SK-N-SH treated with all-trans-retinoic acid at 6 μM for 48 hours (cell line): Measurements from ENCODE around the gene GARIN5A.

Source experiments
- ATAC-seq: fragments of 200-7000 bp; cut with Tn5 transposase; 3 replicates; pipeline ENCODE4 v1.9.1; 2020; ENCODE audit warnings: mild to moderate bottlenecking, moderate library complexity
- ARNTL ChIP-seq: fragments of 450-650 bp; formaldehyde crosslinking; IDR thresholded peaks from 2 replicates; pipeline ENCODE4 v1.5.0; 2020; ENCODE audit warnings: low read depth, mild to moderate bottlenecking, moderate library complexity, borderline replicate concordance
- BACH2 ChIP-seq: fragments of 250-450 bp; sonication (Bioruptor Pico); IDR thresholded peaks from 2 replicates; pipeline ENCODE4 v1.9.0; 2021; ENCODE audit warnings: mild to moderate bottlenecking, borderline replicate concordance
- CREB5 ChIP-seq: fragments of 250-450 bp; sonication (Bioruptor Pico); IDR thresholded peaks from 2 replicates; pipeline ENCODE4 v1.5.1; 2020; ENCODE audit warnings: low read depth, mild to moderate bottlenecking, moderate library complexity
- CSDC2 ChIP-seq: fragments of 250-450 bp; sonication (Bioruptor Pico); IDR thresholded peaks from 2 replicates; pipeline ENCODE4 v1.5.0; 2020; ENCODE audit warnings: mild to moderate bottlenecking, moderate library complexity
- ESRRG ChIP-seq: fragments of 250-450 bp; sonication (Bioruptor Pico); IDR thresholded peaks from 2 replicates; pipeline ENCODE4 v1.6.1; 2021; ENCODE audit warnings: mild to moderate bottlenecking
- GLIS3 ChIP-seq: fragments of 250-450 bp; sonication (Bioruptor Pico); IDR thresholded peaks from 2 replicates; pipeline ENCODE4 v1.5.0; 2020; ENCODE audit warnings: mild to moderate bottlenecking, moderate library complexity
- OSR1 ChIP-seq: fragments of 250-450 bp; sonication (Bioruptor Pico); IDR thresholded peaks from 2 replicates; pipeline ENCODE4 v1.8.0; 2022; ENCODE audit warnings: moderate library complexity, mild to moderate bottlenecking, inconsistent platforms
- PATZ1 ChIP-seq: fragments of 250-450 bp; sonication (Bioruptor Pico); IDR thresholded peaks from 2 replicates; pipeline ENCODE4 v1.8.0; 2020; ENCODE audit warnings: mild to moderate bottlenecking, moderate library complexity, borderline replicate concordance
- POU6F1 ChIP-seq: fragments of 250-450 bp; sonication (Bioruptor Pico); IDR thresholded peaks from 2 replicates; pipeline ENCODE4 v1.8.0; 2021; ENCODE audit warnings: low read depth, mild to moderate bottlenecking, moderate library complexity, borderline replicate concordance
- PPARA ChIP-seq: fragments of 250-450 bp; sonication (Bioruptor Pico); IDR thresholded peaks from 2 replicates; pipeline ENCODE4 v1.5.0; 2020; ENCODE audit warnings: mild to moderate bottlenecking, borderline replicate concordance
- RARB ChIP-seq: fragments of 250-450 bp; sonication (Bioruptor Pico); IDR thresholded peaks from 2 replicates; pipeline ENCODE4 v1.8.0; 2021; ENCODE audit warnings: mild to moderate bottlenecking, moderate library complexity
- SNAI2 ChIP-seq: fragments of 250-450 bp; sonication (Bioruptor Pico); IDR thresholded peaks from 2 replicates; pipeline ENCODE4 v1.5.0; 2020; ENCODE audit warnings: mild to moderate bottlenecking, moderate library complexity
- TCF4 ChIP-seq: fragments of 250-450 bp; sonication (Bioruptor Pico); IDR thresholded peaks from 2 replicates; pipeline ENCODE4 v1.8.0; 2021; ENCODE audit warnings: mild to moderate bottlenecking, moderate library complexity, borderline replicate concordance
- TOX ChIP-seq: fragments of 250-450 bp; sonication (Bioruptor Pico); IDR thresholded peaks from 2 replicates; pipeline ENCODE4 v1.8.0; 2021; ENCODE audit warnings: mild to moderate bottlenecking, moderate library complexity, borderline replicate concordance
- TSHZ2 ChIP-seq: fragments of 250-450 bp; sonication (Bioruptor Pico); IDR thresholded peaks from 2 replicates; pipeline ENCODE4 v1.5.0; 2020; ENCODE audit warnings: mild to moderate bottlenecking, moderate library complexity
- ZC3H10 ChIP-seq: fragments of 250-450 bp; sonication (Bioruptor Pico); IDR thresholded peaks from 2 replicates; pipeline ENCODE4 v1.5.1; 2021; ENCODE audit warnings: mild to moderate bottlenecking, moderate library complexity
- ZFP3 ChIP-seq: fragments of 250-450 bp; sonication (Bioruptor Pico); IDR thresholded peaks from 2 replicates; pipeline ENCODE4 v1.5.0; 2020; ENCODE audit warnings: mild to moderate bottlenecking, moderate library complexity
- ZFP30 ChIP-seq: fragments of 450-650 bp; formaldehyde crosslinking; IDR thresholded peaks from 2 replicates; pipeline ENCODE4 v1.5.0; 2022; ENCODE audit warnings: mild to moderate bottlenecking, moderate library complexity
- ZNF565 ChIP-seq: fragments of 450-650 bp; formaldehyde crosslinking; conservative IDR thresholded peaks from 2 replicates; pipeline ENCODE4 v1.5.0; 2020; ENCODE audit warnings: low read depth, mild to moderate bottlenecking, moderate library complexity
- ZNF70 ChIP-seq: fragments of 450-650 bp; formaldehyde crosslinking; IDR thresholded peaks from 2 replicates; pipeline ENCODE4 v1.5.0; 2020; ENCODE audit warnings: mild to moderate bottlenecking, moderate library complexity
- ZNF8 ChIP-seq: fragments of 450-650 bp; formaldehyde crosslinking; IDR thresholded peaks from 2 replicates; pipeline ENCODE4 v1.5.0; 2020; ENCODE audit warnings: mild to moderate bottlenecking, moderate library complexity
- TF ChIP-seq, protein P1 (sequence below): fragments of 250-450 bp; sonication (Bioruptor Pico); IDR thresholded peaks from 2 replicates; pipeline ENCODE4 v1.5.1; 2021; ENCODE audit warnings: mild to moderate bottlenecking, moderate library complexity

Gene GARIN5A

DNA sequence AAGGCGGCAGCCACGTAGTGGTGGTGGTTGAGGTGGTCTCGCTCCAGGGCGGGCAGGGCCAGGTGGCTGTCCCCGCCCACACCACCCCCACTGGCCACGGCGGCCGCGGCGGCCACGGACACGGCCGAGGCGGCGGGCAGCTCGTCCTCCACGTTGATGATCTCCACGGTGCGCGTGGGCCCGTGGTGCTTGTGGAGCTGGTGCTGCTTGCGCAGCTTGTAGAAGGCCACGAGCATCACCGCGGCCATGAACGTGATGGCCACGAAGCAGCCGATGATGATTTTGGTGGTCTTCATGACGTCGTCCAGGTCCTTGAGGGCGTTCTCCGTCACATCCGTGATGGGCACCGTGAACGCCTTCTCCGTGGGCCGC, 41.0 kb upstream of the GARIN5A start (continued):
- TF ChIP-seq, protein P1, sequence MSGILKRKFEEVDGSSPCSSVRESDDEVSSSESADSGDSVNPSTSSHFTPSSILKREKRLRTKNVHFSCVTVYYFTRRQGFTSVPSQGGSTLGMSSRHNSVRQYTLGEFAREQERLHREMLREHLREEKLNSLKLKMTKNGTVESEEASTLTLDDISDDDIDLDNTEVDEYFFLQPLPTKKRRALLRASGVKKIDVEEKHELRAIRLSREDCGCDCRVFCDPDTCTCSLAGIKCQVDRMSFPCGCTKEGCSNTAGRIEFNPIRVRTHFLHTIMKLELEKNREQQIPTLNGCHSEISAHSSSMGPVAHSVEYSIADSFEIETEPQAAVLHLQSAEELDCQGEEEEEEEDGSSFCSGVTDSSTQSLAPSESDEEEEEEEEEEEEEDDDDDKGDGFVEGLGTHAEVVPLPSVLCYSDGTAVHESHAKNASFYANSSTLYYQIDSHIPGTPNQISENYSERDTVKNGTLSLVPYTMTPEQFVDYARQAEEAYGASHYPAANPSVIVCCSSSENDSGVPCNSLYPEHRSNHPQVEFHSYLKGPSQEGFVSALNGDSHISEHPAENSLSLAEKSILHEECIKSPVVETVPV (CRISPR knock-in tag) = no peak
- TF ChIP-seq TCF4 (CRISPR knock-in tag) = no peak

- TF ChIP-seq TSHZ2 (no peak), ARNTL (CRISPR knock-in tag) (no peak), ZNF70 (no peak), ZC3H10 (CRISPR knock-in tag) (no peak), ZFP30 (CRISPR knock-in tag) (no peak), ZNF8 (no peak), TOX (no peak), PPARA (CRISPR knock-in tag) (no peak), GLIS3 (CRISPR knock-in tag) (no peak), BACH2 (CRISPR knock-in tag) (no peak), SNAI2 (no peak), OSR1 (CRISPR knock-in tag) (no peak), ZFP3 (CRISPR knock-in tag) (no peak), ZNF565 (CRISPR knock-in tag) (no peak), CSDC2 (no peak), PATZ1 (CRISPR knock-in tag) (no peak), POU6F1 (CRISPR knock-in tag) (no peak), RARB (CRISPR knock-in tag) (no peak), TCF4 (CRISPR knock-in tag) (no peak)
- TF ChIP-seq, protein P1 (CRISPR knock-in tag) = no peak
- TF ChIP-seq, all 23 proteins: peak for 0
- no peak for ATAC-seq
These were observed 40.5 kb upstream of the GARIN5A start for GRCh38 chr19:50516964-50517703.

- TF ChIP-seq TOX (no peak), CREB5 (no peak), RARB (CRISPR knock-in tag) (no peak), ESRRG (CRISPR knock-in tag) (no peak), POU6F1 (CRISPR knock-in tag) (no peak), SNAI2 (no peak)
These were observed 39.8 kb upstream of the GARIN5A start for GRCh38 chr19:50516456-50516855.

More at GRCh38 chr19:50516456-50516855, 39.8 kb upstream of the GARIN5A start:
- no peak for ATAC-seq
